ENCODE measurements around the gene RUSC2.

GRCh38 chr9:35522187-35522586 lies 32.3 kb downstream of the RUSC2 start:
- no peak for TF ChIP-seq CTCF (IDR thresholded peaks at IDR 0.05; ENCODE audit: poor library complexity)
- TF ChIP-seq EZH2 (IDR thresholded peaks at IDR 0.05; ENCODE audit: borderline replicate concordance), result no peak
- TF ChIP-seq EZH2phosphoT487 (IDR thresholded peaks at IDR 0.05; ENCODE audit: low read depth, severe bottlenecking, unreplicated experiment), result no peak

Measured in hepatocyte (in vitro differentiated cells).